ENCODE data around the gene ACVR1.

DNA sequence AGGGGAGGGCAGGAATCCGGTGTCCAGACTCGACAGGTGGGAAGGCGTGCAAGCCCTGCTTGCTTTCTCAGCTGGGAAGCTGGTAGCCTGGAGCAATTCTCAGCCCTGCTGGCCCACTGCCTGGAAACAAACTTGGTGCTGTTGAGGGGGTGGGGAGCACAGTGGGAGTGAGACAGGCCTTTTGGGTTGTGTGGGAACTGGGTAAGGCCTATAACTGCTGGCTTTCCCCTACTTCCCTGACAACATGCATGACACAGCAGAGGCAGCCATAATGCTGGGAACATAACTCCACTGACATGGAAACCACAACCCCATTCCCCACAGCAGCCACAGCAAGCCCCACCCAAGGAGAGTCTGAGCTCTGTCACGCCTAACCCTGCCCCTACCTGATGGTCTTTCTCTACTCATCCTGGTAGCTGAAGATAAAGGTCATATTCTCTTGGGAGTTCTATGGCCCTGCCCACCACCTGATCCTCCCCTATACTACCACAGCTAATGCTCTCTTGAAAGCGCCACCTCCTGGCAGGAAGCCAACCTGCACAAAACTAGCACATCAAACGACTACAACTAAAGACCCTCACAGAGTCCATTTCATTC, 124.6 kb downstream of the ACVR1 start:
- TF ChIP-seq CTCF (IDR thresholded peaks at IDR 0.05) (peak; percentile 15; the same call in 1 of the 2 replicates), ZFX (IDR thresholded peaks at IDR 0.05; ENCODE audit: borderline replicate concordance) (no peak)

Measured in 22Rv1 (cell line).